COLO668 (cell line): ENCODE data around the gene SFXN2.
"Not testable (repeated sequence)": the region's sequence is repeated elsewhere in the genome, so short reads cannot be mapped to it uniquely, and the experiment has no call there.

Source experiments
- DNase-seq: peaks from one replicate; lab custom pipeline; 2025; ENCODE audit not compliant: unreplicated experiment; lab: John Stamatoyannopoulos, UW

Gene SFXN2

GRCh38 chr10:102679596-102679995 is 34.8 kb upstream of the SFXN2 start:
- no peak for DNase-seq

- DNase-seq, result no peak
Measured at GRCh38 chr10:102681696-102682095, 32.7 kb upstream of the SFXN2 start.

- no peak for DNase-seq
Measured at GRCh38 chr10:102682416-102682815, 32.0 kb upstream of the SFXN2 start.

- no peak for DNase-seq
Measured at GRCh38 chr10:102682981-102683380, 31.5 kb upstream of the SFXN2 start.

GRCh38 chr10:102683736-102684135 is 30.7 kb upstream of the SFXN2 start:
- no peak for DNase-seq

GRCh38 chr10:102691285-102692066 is 23.0 kb upstream of the SFXN2 start:
- DNase-seq, result no peak

GRCh38 chr10:102695401-102695800 is 19.0 kb upstream of the SFXN2 start:
- DNase-seq, result not testable (repeated sequence)

- DNase-seq, result no peak
Measured at GRCh38 chr10:102696736-102697135, 17.7 kb upstream of the SFXN2 start.

- DNase-seq, result no peak
Measured at GRCh38 chr10:102698894-102699293, 15.5 kb upstream of the SFXN2 start.

GRCh38 chr10:102701272-102701671 is 13.2 kb upstream of the SFXN2 start:
- no peak for DNase-seq

- no peak for DNase-seq
Measured at GRCh38 chr10:102701796-102702195, 12.6 kb upstream of the SFXN2 start.

- no peak for DNase-seq
Measured at GRCh38 chr10:102702742-102703141, 11.7 kb upstream of the SFXN2 start.

GRCh38 chr10:102704915-102705314 is 9.5 kb upstream of the SFXN2 start:
- DNase-seq, result no peak

GRCh38 chr10:102705531-102705930 is 8.9 kb upstream of the SFXN2 start:
- no peak for DNase-seq

GRCh38 chr10:102710609-102711008 is 3.8 kb upstream of the SFXN2 start:
- DNase-seq, result no peak

- no peak for DNase-seq
Measured at GRCh38 chr10:102712089-102712488, 2.3 kb upstream of the SFXN2 start.

- DNase-seq, result no peak
Measured at GRCh38 chr10:102712843-102713538, 1.4 kb upstream of the SFXN2 start.

- no peak for DNase-seq
Measured at GRCh38 chr10:102713539-102713813, 960 bp upstream of the SFXN2 start.

- DNase-seq, result peak; percentile 97
Measured at GRCh38 chr10:102713814-102714620, 419 bp upstream of the SFXN2 start, which contains the start of gene ARL3. ARL3 (minus strand) TSS chr10:102714397; CDS start chr10:102714275, 122 bp downstream.

GRCh38 chr10:102715880-102716279 is 1.4 kb downstream of the SFXN2 start:
- no peak for DNase-seq

GRCh38 chr10:102716900-102717565 is 2.6 kb downstream of the SFXN2 start:
- not testable (repeated sequence) for DNase-seq
